ENCODE results near the gene WNK2.
A peak's percentile ranks its signal among the peaks of the same experiment; 100 is the strongest.
"Not testable (repeated sequence)": the region's sequence is repeated elsewhere in the genome, so short reads cannot be mapped to it uniquely, and the experiment has no call there.

WNK2 gene

GRCh38 chr9:93183663-93184431 is at the start of gene WNK2:
TSS of gene WNK2 (plus strand) at chr9:93184139. CDS start at chr9:93184930, 791 bp downstream.
- intact Hi-C loops (cut with DNase I), result loop anchor here (10.0 kb wide), 1 partner anchor 111 kb away; no protein-coding TSS in a partner anchor

DNA sequence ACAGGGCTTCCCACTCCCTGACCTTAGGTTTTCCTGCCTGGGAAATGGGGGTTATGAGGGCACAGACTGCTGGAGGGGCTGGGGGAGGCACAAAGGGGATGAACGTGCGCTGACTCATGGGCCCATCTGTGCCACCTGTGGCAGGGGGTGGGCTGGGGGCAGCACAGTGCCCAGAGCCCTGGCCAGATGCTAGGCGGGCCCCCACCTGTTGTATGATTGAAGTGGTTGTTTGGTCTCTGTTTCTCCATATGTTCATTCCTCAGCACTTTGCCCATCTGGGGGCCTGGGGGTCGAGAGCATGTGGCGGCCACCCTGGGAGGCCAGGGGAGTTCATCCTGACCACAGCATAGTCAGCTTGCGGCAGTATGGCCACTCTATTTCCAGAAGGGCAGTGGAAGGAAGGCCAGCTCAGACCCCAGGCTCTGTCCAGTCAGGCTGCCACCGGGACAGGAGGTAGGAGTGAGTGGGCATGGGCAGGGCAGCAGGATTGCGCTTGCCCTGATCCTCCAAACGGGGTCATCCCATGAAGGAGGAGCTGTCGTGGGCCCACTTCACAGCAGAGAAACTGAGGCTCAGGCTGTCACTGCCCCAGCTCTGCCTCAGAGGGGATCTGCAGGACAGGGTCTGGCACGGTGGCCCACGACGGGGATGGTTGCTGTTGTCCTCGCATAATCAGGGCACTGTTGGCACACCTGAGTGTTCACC is 49.0 kb upstream of the WNK2 start:
- peak in 1 of 42 donors; percentile 11 for DNase-seq
- intact Hi-C loops (cut with DNase I), result loop anchor here (5.0 kb wide), 1 partner anchor 38 kb away; the partner anchor contains the start of gene CARD19

More at GRCh38 chr9:93183663-93184431, at the start of gene WNK2:
- peak in 31 of 42 donors; percentile 19 to 78 (median 61) for DNase-seq

DNA sequence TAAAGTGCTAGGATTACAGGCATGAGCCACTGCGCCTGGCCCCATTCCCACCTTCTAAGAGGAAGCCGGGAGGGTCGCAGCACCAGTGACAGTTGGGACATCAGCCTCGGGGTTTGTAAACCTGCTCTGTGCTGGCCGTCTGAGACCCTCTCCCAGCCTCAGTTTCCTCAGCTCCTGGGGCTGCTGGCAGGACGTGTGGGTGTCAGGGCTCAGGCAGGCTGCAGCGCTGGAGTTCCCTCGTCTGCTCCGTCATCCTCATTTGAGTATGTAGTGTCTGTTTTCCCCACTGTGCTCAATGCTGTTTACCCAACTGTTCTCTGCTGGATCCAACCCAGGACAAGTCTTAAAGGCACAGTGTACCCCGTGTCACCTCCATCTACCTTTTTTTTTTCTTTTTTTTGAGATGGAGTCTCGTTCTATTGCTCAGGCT is 47.9 kb upstream of the WNK2 start:
- DNase-seq, result peak in 13 of 42 donors; percentile 11 to 67 (median 42)
- intact Hi-C loops (cut with DNase I), result no loop called here

DNA sequence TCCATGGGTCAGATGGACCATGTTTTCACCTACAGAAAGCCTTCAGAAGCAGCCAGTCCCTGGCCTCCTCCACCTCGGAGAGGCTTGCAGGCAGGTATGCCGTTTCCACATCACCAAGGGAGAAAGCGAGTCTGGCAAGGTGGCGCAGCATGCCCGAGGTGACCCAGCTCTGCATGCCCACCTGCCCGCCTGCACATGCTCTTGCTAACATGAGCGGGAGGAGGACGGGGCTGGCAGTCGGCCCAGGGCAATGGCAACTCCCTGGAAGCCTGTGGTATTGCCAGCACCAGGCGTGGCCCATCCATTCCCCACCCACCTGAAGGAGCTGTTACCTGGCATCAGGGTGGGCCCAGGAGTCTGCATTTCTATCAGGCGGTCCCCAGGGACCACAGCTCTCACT is 46.6 kb upstream of the WNK2 start:
- intact Hi-C loops (cut with DNase I), result no loop called here
- DNase-seq, result peak in 1 of 42 donors; percentile 9

- peak in 18 of 42 donors; percentile 18 to 67 (median 46) for DNase-seq
- intact Hi-C loops (cut with DNase I), result no loop called here
Measured at GRCh38 chr9:93138171-93138764, 45.7 kb upstream of the WNK2 start.

- intact Hi-C loops (cut with DNase I), result no loop called here
- no peak for DNase-seq
Measured at GRCh38 chr9:93139365-93140182, 44.4 kb upstream of the WNK2 start.

DNA sequence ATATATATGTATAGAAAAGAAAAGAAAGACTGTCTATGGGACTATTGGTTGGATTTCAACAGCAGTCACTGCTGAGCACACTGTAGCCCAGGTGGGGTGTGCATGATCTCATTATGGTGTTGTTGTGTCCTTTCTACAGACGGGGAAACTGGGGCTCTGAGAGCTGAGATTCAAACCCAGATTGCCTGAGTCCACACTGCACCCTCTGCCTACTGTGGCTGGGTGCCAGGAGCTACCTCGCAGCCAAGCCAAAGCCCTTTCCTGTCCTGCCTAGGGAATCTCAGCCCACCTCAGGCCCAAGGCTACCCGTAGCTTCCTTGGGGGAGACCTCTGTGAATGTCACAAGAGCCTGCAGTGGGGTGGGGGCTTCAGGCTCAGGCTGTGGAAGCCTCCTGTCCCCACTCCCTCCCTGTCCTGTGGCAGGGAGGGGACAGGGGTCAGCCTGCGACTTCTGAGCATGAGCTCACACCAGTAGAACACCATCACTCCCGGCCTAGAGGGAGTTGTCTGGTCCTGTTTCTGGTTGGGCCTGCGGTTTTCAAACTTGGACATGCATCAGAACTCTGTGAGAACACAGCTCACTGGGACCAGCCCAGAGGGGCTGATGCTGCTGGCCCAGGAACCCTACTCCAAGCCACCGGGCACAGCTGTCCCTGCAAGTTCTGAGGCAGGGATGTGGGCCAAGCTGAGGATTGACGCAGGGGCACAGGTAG is 42.0 kb upstream of the WNK2 start:
- intact Hi-C loops (cut with DNase I), result no loop called here
- DNase-seq, result no peak

DNA sequence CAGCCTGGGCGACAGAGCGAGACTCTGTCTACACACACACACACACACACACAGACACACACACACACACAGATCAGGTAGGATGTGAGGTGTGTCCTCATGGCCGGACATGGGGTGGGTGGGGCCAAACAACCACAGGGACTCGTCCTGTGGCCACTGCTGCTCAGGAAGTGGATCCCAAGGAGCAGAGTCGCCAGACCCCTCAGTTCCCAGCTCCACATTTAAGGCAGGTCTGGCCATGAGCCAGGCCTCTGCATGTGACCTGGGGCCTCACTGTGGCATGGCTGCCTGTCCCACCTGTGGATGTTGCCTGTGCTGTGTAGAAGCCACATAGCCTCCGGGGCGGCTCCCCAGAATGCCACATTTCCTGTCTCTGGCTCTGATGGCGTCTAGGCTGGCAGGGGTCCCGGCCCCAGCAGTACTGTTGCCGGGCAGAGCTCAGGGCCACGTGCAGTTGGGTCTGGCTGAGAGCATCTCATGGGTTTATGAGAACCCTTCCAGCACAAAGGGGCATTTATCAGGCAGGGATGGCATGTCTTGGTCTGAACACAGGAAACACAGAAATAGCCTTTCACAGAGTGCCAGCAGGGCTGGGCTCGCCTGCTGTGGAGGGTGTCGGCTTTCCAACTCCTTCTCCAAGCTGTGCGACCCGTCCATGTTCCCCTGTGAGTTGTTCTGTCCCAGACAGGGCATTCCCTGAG is 40.0 kb upstream of the WNK2 start:
- peak; percentile 71 to 96 (median 90) for DNase-seq
- intact Hi-C loops (cut with DNase I), result no loop called here

- DNase-seq; intact Hi-C loops (cut with DNase I): not testable (repeated sequence)
Measured at GRCh38 chr9:93146696-93147095, 37.2 kb upstream of the WNK2 start.

- intact Hi-C loops (cut with DNase I), result no loop called here
- DNase-seq, result no peak
Measured at GRCh38 chr9:93147632-93148031, 36.3 kb upstream of the WNK2 start.

DNA sequence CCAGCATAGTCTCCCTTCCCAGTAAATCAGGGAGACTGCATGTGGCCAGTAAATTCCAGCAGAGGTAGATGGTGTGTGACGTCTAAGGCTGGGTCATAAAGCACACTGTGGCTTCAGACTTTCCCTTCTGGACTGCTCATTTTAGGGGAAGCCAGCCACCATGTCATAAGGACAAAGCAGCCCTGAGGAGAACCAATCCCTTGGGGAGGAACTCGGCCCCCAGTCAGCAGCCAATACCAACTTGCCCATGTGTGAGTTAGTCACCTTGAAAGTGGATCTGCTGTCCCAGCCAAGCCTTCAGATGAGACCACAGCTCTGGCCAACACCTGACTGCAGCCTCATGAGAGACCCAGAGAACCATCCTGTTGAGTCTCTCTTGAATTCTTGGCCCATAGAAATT is 35.2 kb upstream of the WNK2 start:
- DNase-seq, result no peak
- intact Hi-C loops (cut with DNase I), result no loop called here

- intact Hi-C loops (cut with DNase I), result no loop called here
- no peak for DNase-seq
Measured at GRCh38 chr9:93149361-93149760, 34.6 kb upstream of the WNK2 start.

DNA sequence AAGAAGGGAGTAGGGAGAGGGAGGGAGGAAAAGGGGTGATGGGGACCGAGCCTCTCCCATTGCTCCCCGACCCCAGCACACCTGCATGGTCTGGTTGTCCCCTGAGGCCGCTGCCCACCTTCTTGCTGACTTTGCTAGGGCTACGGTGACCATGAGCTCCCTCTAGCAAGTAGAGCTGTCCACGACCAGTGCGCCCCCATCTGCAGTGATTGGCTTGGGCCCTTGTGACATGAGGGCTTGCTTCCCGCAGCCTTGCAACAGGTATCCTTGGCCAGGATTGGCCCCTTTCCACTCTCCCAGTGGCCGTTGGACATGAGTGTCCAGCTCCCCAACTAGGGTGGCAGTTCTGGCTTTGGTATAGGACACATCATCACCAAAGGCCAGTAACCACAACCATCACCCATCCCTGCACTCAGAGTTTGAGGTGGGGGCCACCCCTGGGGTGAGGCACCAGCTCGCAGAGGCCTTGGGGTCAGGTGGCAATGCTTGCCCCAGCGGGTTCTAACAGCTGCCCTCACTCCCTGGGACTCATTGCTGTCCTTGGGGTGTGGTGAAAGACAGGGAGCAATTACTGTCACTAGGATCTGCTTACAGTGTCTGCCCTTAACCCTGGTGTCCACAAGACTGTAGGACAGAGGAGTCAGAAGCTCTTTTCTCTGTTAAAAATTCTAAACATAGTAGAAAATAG is 32.7 kb upstream of the WNK2 start:
- intact Hi-C loops (cut with DNase I), result loop anchor here (10.0 kb wide), 2 partner anchors 154 to 414 kb away; no protein-coding TSS in a partner anchor

DNA sequence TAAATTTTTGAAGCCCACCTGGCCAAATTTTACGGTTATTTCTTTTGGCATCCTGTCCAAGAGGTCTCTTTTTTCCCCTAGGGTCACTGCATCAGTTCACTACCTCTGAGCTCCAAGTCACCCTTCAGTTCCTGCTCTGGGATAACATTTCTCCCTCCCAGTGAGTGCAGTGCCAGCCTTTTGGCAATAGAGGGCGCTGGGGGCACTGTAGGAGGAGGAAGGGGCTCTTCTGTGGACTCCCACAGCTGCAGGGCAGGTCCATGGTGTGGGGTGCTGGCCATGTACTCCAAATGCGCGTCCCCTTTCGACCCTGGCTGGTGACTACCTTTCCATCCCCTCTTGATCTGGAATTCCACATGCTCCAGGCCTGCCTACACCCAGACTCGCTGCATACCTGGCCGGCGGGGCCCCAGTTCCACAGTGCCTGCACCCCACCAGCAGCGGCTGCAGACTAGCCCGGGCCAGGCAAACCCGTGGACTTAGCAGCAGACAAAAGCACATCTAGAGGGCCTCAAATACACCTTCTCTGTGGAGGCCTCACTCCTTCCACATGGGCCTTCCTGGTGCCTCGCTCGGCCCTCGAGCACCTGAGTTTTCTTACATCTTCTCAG is 29.5 kb upstream of the WNK2 start:
- intact Hi-C loops (cut with DNase I), result loop anchor here (10.0 kb wide), 2 partner anchors 150 to 410 kb away; no protein-coding TSS in a partner anchor
- DNase-seq, result peak in 21 of 42 donors; percentile 21 to 77 (median 50)

More for the DNA sequence above, 32.7 kb upstream of the WNK2 start:
- DNase-seq, result no peak

DNA sequence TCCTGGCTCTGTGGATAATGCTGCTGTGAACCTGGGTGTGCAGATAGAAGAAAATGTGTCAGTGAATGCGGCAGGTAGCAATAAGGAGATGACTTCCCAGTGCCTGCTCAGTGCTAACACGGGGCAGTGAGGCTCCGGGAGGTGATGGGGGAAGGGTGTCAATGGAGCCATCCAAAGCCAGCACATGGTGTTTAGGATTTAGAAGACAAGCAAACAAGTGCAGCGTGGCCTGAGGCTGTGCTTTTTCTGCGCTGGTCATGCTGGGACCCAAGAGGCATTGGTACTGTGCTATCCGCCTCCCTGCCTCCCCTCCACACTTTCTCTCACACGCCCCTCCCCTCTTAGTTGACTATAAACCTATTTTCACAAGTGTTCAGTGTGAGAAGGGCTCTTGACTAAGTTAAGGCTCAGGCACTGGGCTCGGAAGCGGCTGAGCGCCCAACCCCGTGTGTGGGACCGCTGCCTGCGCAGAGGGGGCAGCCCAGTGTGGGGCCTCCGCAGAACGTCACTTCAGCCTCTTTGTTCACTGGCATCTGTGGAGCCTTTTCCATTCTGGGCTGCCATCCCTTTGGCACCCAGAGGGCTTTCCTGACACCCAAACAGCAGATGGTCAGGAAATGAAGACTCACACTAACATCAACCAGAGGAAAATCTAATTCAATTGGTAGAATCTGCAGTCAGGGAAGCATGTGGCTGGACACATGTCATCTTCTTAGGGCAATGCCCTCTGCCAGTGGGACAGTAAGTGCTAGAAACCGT is 28.0 kb upstream of the WNK2 start:
- intact Hi-C loops (cut with DNase I), result loop anchor here (10.0 kb wide), 2 partner anchors 149 to 409 kb away; no protein-coding TSS in a partner anchor
- DNase-seq, result peak; percentile 46 to 90 (median 73)
